Activated CD8-positive, alpha-beta memory T cell treated with anti-CD3 and anti-CD28 coated beads, Interleukin-2, amount 50 U/mL, for 1 hour (primary cell): ENCODE measurements around the gene PRSS23.

Experiments
- DNase-seq: peaks from one replicate; pipeline ENCODE4 v3.0.0-alpha.2; 2020; ENCODE audit errors: extremely low read depth

The PRSS23 gene

DNA sequence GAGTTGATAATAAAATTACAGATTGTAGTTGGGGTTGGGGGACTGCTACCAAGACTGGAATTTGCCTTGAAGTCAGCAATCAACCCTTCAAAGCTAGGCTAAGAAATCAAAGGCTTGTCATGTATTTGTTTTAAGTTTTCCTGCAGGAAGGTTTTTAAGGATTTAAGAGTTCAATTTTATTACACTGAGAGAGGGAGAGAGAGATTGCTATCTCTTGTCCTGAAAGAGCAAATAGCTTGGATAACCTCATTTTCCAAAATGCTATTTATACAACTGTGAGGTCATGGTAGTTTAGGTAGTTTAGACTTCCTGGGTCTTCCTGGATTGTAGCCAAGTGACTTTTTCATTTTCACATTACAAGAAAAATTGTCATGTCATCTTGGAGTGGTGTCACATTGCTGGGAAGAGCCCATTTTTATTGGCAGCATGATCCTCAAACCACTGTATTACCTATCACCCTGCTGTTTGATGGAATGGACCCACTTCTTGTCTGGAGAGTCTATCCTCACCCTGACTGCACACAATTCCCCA, 10.1 kb upstream of the PRSS23 start:
- no peak for DNase-seq

DNA sequence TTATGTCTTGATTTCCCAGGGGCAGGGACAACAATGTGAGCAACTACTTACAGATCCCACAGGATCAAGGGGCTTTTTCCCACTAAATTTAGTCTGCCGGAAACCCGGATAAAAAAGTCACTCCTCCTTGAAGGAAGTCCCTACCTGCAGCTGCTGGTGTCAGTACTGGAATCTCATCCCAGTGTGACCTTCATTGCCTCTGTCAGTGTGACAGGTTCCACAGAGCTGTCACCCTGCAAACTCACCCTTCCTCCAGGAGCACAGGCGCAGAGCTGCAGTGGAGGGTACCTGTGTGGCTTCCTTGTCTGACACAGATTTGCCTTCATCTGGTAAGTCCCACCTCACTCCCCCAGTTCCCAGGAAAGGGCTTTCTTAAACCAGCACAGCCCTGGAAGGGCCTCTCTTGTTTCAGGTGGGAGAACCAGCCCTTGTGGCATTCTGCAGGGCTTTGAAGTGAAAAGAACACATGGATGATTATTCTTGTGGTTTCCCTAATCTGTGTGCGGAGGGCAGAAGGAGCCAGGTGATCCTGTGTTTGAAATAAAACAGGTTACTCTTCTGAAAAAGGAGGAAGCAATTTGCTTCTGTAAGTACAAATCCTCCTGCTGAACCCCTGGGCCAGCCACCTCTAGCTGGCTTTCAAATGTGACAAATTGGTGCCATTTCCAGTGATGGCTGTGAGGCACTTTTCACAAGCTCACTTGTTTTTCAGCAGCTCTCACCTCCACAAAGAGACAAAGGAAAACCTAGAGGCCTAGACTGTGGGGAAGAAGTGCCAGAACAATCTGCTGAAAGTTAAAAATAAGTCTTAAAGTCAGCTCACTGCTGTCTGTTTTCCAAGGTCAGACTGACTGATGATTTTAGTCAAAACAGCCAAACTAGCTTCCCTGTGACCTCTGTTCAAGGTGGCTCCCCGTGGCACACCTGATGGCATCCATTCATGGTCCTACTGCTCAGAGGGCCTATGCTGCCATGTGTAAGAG, 9.2 kb upstream of the PRSS23 start:
- DNase-seq: no peak

DNA sequence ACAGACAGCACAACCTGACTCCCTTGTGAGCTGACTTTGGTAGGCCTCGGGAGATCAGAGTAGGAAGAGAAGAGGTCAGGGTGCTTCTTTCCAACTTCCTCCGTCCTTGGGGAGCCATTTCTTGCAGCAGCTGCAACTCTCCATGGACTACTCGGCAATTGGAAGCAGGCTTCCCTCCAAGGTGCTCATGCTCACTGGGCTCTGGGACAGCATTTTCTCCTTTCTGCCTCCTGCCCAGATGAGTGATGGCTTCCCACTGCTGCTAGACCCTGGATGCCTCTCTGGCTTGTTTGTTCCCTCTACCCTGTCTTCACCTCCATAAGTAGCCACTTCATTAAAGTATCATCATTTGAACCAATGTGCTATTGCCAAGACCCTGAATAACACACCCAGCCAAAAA, 8.2 kb upstream of the PRSS23 start:
- no peak for DNase-seq

DNA sequence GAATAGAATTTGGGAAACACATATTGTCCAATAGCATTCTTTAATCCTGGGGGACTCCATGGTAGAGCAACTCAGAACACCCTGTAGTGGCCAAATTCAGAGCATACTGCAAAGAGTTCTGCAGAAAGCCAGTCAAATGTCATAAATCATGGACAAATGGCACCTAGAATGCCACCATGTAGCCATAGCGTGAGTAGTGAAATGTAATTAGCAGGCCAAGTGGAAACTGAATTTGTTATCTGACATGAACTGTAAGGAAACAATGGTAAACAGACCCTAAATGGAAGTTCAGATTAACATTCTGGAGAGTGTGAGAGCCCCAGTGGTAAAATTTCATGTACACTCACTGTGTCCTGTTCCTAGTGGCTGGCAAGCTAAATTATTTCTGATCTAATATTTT, 7.0 kb upstream of the PRSS23 start:
- DNase-seq: no peak

DNA sequence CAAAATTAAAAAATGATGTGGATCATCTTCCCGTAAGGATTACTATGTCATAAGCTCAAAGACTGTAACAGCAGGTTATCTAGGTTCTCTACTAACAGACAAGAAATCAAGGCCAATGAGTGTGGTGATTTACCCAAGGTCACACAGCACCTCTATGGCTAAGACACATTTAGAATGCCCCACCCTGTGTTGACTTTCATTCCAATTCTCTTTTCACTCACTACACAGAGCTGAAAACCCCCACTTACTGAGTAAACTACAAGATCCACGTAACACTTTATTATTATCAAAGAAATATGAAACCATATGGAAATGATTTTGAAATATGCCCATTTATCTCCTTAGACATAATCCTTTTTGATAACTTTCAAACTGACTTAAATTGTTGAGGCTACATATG, 4.8 kb upstream of the PRSS23 start:
- DNase-seq: no peak

DNA sequence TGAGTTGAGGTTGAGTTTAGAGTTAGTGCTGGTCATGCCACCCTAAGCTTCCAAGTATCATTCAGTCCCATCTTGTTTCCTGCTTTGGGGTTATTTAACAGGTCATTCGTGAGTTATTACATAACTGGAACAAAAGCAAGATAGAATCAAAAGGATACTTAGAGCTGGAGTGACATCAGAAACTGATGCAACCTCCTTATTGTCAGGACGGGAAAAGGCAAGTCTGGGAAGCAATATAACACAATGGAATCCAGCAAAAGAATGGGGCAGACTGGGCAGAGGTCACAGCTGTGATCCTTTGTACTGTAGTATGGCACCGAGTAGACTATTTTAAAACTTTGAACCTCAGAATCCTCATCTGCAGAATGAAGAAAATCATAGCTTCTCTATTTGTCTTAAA, 4.4 kb upstream of the PRSS23 start:
- no peak for DNase-seq

DNA sequence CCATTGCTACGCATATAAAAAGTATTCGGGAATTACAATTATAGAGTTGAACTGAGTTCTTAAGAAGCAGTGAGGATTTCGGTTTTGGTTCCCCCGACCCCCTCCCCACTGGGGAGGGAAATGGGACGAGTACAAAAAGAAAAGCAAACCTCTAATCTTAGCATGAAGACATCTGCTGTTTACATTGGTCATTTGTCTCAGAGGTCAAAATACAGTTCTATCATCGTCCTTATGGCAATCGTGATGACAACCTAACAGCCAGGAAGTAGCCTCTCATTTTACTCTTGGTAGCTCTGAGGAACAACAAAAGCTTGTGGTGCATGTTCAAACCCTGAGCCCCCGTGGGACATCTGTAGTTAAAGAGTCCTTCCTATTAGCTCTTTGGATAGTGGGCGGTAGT, 3.2 kb upstream of the PRSS23 start:
- DNase-seq: no peak

DNA sequence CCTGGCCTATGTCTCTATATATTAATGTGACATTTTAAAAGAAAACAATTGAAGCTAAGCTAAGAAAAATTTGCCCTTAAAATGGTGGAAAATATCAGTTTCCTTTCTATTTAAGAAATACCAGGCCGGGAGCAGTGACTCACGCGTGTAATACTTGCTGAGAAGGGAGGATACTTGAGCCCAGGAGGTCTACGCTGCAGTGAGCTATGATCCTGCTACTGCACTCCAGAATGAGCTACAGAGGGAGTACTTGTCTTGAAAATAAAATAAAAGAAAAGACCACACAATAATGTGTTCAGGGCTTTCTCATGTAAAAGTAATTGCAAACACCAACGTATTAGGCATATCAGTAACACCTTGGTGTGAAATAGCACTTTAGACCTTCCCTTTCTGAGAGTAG, 1.4 kb upstream of the PRSS23 start:
- DNase-seq: no peak

DNA sequence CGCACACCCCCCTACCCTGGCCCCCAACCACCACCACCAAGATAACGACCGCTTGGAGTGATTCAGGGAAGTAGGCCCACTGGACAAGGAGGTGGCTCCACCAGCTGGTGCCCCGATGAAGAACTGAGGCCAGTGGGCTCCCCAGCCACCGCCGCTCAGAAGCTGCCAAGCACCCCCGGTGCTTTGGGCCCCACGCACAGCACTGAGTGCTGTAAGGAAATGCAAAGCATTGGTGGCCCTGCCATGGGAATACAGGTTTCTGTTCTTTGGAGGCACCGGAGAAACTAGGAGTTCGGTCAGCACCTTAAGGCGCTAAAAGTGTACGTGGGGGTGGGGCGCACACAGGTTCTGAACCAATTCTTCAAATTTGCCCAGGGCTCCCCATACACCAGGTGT, 664 bp upstream of the PRSS23 start:
- no peak for DNase-seq

DNA sequence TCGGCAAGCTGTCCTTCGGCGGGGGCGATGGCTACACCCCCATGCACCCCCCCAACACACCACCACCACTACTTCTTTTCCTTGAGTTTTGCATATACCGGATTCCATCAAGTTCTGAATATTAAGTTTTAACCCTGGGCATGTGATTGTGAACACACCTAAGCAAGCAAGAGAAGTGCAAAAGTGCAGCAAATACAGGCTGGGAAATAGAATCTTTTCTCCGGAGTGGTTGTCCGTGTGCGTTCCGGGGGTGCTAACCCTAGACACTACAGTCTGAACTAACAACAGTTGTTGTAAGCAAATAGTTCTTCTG, 574 bp downstream of the PRSS23 start:
- no peak for DNase-seq

DNA sequence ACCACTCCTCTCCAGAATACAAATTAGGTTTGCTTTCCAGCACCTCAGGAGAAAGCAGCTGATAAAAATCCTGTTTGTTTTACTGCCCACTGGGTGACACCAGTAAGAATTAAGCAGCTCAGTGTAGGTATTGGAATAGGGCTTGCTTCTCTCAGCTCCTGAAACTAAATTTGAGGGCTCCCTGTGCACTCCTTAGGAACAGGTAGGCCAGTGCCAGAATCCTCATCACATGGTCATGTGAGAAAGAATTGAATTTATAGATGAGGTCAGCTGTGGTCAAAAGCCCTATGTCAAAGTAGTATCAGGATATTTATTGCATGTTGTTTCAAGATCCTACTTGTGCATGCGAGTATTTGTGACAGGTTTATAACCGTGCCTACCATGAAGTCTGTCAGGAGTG, 1.0 kb downstream of the PRSS23 start:
- no peak for DNase-seq

DNA sequence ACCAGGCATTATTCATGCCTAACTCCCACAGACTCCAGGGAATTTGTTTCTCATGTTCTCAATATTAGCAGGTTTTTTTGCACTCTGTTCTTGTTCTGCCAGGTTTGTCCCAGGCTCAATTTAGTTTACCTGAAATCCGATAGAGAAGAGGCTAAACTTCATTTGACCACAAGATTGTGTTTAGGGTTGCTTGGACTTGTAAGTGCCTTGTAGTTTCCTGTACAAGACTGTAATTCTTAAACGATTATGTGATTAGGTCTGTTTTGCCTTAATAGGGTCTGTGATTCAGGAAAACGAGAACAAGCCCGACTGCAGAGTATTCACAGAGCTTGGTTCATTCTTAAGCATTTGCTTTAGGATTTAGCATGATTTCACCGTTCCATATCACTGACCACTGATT, 1.8 kb downstream of the PRSS23 start:
- DNase-seq: no peak

DNA sequence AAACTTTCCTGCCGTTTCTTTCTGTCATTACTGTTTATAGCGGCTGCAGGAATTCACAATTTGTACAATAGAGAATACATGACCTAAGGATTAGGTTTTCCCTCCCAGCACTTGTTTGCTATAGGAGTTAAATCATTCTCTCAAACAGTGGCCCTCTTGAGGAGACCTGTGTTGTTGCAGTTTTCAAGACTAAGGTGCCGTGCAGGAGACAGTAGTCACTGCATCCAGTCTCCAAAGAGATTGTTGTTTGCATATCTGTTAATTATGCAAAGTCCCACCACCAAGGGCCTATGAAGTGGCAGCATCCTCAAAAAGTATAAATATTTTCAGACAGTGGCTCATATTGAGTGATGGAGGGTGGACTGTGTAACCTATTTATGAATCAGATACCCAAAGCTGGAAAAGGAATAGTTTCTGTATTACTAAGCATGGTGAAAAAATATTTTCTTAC, 2.3 kb downstream of the PRSS23 start:
- DNase-seq: no peak

DNA sequence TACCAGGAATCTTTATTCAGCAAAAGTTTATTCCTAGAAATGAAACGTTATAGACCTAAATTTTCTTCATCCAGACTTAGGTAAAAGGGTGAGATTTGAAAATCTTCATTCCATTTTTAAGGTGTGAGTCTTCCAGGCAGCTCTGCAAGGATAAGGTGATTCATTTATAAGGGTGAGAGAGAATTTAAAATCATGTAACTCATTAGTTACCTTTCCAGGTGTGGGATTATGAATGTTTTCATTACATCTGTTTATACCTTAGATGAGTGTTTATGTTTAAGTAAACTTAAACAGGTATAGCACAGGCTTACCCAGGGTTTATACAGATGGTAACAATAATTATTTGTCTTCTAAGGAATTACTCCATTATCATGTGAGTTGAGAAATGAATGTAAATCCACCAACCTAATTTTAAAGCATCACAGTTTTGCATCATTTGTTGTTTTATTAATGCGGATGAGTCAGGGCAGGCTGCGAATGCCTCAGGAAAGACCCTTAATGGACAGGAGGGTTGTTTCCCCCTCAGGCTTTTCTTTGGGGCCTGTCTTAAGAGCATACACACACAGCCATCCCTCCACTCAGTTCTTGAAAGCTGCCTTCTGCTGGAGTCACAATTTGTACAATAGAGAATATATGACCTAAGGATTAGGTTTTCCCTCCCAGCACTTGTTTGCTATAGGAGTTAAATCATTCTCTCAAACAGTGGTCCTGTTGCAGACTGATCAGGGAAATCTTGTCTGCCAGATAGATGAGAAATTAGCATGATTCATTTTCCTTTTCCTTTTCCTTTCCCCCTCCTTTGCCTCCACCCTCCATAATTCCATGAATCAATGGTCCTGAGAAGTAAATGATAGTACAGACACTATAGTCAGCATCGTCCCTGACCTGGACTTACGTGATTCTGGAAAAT, 3.0 kb downstream of the PRSS23 start:
- DNase-seq: no peak

DNA sequence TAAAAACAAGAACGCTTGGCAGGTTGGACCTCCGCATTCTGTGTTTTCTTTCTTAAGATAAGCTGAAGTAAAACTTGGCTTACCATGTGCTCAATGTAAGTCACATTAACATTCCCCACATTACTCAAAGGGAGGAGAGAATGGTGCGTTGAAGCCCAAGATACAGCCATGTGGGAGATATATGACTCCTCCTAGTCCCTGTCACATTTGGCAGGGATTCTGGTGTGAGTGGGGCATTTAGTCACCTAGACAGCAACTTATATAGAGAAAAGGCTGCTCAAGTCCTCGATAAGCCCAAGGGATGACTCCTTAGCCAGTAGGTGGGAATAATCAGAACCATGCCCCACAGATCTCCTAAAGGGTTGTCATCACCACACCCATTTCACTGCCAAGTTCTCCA, 4.6 kb downstream of the PRSS23 start:
- no peak for DNase-seq

DNA sequence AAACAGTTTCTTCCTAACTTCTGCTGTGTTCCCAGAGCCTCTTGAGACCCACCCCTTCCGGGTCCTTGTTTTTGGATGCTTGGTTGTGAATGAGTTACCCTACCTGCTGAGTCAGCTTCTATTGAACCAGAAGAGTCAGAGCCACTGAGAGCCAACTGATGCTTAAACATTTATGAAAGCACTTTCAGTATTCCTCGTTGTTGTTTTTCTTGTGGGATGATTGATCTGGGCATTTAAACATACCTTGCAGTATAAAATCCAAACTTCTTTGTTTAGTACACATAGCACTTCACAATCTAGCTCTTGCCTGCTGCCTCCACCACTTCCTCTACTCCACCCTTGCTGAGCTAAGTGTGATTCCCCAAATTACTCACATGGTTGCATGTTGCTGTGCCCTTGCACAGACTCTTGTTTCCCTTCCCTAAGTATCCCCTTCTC, 5.5 kb downstream of the PRSS23 start:
- no peak for DNase-seq

DNA sequence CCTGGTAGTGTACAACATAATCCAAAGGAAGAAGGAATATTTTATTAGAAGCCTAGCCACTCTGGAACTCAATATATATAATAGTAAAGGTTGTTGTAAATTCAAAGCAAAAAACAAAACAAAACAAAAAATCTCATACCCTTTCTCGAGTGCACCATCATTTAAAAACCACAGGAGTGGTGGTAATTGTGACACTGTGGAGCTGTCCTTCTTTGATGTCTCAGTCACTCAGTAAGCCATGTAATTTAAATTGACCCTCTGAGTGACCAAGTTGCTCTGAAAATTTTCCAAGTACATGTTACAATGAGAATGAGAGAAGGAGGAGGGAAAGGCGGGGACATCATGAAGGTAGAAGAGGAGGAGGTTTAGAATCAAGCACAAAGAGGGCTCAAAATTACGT, 6.6 kb downstream of the PRSS23 start:
- no peak for DNase-seq

DNA sequence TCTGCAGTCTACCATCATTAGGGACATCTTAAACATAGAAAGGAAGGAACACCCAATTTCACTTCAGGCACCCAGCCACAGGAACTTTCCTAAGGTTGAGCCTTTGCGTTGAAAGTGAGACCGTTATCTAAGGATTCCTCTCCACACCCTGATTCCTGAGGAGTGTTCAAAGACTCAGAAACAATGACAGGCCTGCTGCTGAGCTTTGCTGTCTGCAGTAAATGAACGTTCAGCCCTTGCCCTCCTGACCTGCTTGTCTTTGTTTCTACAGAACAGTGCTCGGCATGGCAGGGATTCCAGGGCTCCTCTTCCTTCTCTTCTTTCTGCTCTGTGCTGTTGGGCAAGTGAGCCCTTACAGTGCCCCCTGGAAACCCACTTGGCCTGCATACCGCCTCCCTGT, 7.0 kb downstream of the PRSS23 start:
- no peak for DNase-seq

DNA sequence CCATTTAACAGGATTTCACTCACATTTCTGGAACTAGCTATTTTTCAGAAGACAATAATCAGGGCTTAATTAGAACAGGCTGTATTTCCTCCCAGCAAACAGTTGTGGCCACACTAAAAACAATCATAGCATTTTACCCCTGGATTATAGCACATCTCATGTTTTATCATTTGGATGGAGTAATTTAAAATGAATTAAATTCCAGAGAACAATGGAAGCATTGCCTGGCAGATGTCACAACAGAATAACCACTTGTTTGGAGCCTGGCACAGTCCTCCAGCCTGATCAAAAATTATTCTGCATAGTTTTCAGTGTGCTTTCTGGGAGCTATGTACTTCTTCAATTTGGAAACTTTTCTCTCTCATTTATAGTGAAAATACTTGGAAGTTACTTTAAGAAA, 9.2 kb downstream of the PRSS23 start:
- no peak for DNase-seq

DNA sequence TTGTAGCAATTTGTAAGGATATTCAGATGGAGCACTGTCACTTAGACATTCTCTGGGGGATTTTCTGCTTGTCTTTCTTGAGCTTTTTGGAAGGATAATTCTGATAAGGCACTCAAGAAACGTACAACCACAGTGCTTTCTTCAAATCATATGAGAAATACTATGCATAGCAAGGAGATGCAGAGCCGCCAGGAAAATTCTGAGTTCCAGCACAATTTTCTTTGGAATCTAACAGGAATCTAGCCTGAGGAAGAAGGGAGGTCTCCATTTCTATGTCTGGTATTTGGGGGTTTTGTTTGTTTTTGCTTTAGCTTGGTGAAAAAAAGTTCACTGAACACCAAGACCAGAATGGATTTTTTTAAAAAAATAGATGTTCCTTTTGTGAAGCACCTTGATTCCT, 9.9 kb downstream of the PRSS23 start:
- DNase-seq: no peak

DNA sequence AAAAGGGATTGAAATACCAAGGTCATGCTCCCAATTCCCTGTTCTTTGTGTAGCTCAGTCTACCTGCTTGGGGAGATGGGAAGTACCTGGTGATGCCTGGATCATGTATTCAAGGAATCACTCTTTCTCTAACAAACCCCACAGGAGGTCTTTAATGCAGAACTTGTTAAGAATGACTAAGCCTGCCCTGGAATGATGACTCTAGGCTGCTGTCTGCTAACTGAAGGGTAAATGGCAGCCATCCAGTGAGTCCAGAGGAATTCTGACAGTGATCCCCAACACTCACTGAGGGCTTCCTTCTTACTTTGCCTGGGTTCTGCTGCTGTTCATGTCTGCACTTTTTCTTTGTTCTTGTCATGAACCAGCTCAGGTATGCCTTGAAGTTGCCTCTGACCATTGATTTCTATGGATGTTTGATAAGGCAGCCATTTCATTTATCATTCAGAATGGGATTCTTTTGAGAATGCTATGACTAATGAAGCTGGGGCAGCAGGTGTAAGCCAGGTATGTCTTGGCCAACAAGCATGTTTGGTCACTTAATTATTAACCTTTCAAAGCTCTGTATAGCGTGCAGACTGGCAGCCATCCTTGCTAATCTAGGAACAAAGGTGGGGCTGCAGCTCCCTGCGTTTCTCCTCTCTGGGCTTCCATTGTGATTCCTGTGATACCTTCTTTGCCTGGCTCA, 11.4 kb downstream of the PRSS23 start:
- no peak for DNase-seq

DNA sequence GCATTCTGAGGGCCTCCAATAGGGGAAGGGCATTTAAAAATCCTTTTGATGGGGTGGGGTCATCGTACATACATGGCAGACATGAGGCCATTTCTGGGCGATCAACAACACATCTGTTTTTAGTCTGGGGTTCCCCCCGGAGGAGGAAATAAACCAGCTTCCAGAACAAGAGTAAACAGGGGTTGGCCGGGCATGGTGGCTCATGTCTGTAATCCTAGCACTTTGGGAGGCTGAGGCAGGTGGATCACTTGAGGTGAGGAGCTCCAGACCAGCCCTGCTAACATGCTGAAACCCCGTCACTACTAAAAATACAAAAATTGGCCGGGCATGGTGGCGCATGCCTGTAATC, 12.0 kb downstream of the PRSS23 start:
- no peak for DNase-seq
